Measurements from ENCODE around the gene MRPL10. TPM values are rescaled to one million over a fixed set of nuclear protein-coding genes. Genes with fewer than 3 reads are reported as not detected.

The MRPL10 gene
- total and polyA plus RNA-seq, 2 of the 8 experiments (the other 6 are each of a cell fraction or from before 2014, with no cell fraction given), result 85.3 to 214 TPM

DNA sequence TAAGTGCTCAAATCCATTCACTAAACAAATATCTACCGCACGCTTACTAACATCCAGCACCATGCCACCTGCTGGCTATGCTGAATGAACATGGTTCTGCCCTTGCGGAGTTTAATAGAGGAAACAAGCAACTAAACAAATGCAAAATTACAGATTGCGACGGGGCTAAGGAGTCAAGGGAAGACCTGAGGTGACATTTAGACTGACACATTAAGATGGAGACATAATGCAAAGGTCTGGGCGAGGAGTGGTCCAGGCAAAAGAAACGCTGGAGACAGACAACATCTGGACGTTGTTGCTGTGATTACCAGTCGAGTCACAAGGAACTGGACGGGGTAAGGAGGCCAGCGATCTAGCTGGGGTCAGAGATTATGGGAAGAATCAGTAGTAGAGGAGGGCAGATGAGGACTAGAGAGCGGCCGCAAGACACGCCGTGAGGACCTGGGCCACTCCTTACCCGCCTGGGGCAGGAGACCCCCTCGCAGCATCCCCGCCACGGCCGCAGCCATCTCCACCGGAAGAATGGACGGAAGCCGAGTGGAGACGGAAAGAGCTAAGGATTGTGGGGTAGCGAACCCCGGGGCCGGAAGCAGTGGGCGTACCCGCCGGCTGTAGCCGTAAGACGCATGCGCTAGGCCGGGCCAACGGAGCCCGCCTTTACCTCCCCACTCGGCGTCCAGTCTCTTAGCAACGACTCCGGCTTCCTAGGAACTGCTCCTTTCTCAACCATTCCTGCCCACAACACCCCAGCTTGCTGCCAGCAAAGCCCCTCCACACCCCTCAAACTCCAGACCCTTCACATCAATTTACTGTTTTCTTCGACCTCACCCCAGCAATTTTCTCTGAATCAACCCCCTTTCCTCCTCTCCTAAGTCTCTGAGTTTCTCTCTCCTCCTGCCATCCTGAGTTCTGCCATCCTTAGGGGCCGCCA, at the start of gene MRPL10, which contains the start of gene LRRC46 (continued):
- TF ChIP-seq KDM5A (IDR thresholded peaks at IDR 0.05; ENCODE audit: low read length) (peak; percentile 75), RAD21 (IDR thresholded peaks at IDR 0.05 in 1 of 2, conservative IDR thresholded peaks at IDR 0.05 in 1 of 2; ENCODE audit: low read depth in 2 of 2, low read length in 2 of 2) (no peak), RFX5 (IDR thresholded peaks at IDR 0.05; ENCODE audit: borderline replicate concordance, low read depth, low read length) (no peak), SP1 (IDR thresholded peaks at IDR 0.05; ENCODE audit: low read depth, low read length) (no peak), EP300 (IDR thresholded peaks at IDR 0.05; ENCODE audit: borderline replicate concordance in 1 of 2, low read depth in 2 of 2, low read length in 2 of 2) (no peak), ZNF274 (IDR thresholded peaks at IDR 0.05; ENCODE audit: borderline replicate concordance, extremely low read depth, low read length) (no peak), EZH2 (IDR thresholded peaks at IDR 0.05; ENCODE audit: low read depth, low read length, severe bottlenecking) (no peak), RBBP5 (IDR thresholded peaks at IDR 0.05; ENCODE audit: borderline replicate concordance, low read depth, low read length) (peak; percentile 73), CREB1 (IDR thresholded peaks at IDR 0.05) (no peak), BRCA1 (IDR thresholded peaks at IDR 0.05; ENCODE audit: low read depth, low read length) (no peak), CBX8 (IDR thresholded peaks at IDR 0.05; ENCODE audit: borderline replicate concordance, low read depth, low read length) (no peak), JUN (IDR thresholded peaks at IDR 0.05; ENCODE audit: low read depth, low read length) (no peak), HDAC6 (IDR thresholded peaks at IDR 0.05; ENCODE audit: low read depth, low read length) (no peak), RXRA (IDR thresholded peaks at IDR 0.05; ENCODE audit: insufficient read depth, low read depth, low read length) (no peak), BCL11A (IDR thresholded peaks at IDR 0.05; ENCODE audit: low read depth in 2 of 2, low read length in 2 of 2) (no peak), PHF8 (conservative IDR thresholded peaks at IDR 0.05; ENCODE audit: low read depth, low read length) (peak; percentile 93), CBX5 (IDR thresholded peaks at IDR 0.05; ENCODE audit: low read depth, low read length) (no peak), NRF1 (IDR thresholded peaks at IDR 0.05; ENCODE audit: low read depth, low read length) (peak; percentile 85)
- TF ChIP-seq, protein P1, sequence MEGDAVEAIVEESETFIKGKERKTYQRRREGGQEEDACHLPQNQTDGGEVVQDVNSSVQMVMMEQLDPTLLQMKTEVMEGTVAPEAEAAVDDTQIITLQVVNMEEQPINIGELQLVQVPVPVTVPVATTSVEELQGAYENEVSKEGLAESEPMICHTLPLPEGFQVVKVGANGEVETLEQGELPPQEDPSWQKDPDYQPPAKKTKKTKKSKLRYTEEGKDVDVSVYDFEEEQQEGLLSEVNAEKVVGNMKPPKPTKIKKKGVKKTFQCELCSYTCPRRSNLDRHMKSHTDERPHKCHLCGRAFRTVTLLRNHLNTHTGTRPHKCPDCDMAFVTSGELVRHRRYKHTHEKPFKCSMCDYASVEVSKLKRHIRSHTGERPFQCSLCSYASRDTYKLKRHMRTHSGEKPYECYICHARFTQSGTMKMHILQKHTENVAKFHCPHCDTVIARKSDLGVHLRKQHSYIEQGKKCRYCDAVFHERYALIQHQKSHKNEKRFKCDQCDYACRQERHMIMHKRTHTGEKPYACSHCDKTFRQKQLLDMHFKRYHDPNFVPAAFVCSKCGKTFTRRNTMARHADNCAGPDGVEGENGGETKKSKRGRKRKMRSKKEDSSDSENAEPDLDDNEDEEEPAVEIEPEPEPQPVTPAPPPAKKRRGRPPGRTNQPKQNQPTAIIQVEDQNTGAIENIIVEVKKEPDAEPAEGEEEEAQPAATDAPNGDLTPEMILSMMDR (IDR thresholded peaks at IDR 0.05; ENCODE audit: control extremely low read depth in 1 of 3, insufficient read depth in 1 of 3, low read depth in 1 of 3, low read length in 3 of 3), result peak in 1 of 3 experiments; percentile 26; a peak in 1 of 4 replicates
- TF ChIP-seq, protein P2, sequence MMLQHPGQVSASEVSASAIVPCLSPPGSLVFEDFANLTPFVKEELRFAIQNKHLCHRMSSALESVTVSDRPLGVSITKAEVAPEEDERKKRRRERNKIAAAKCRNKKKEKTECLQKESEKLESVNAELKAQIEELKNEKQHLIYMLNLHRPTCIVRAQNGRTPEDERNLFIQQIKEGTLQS (IDR thresholded peaks at IDR 0.05; ENCODE audit: insufficient read depth, low read depth, low read length), result no peak

Measured in H1 (cell line).